Measurements from ENCODE around the gene NTM.

- TF ChIP-seq, protein P1, sequence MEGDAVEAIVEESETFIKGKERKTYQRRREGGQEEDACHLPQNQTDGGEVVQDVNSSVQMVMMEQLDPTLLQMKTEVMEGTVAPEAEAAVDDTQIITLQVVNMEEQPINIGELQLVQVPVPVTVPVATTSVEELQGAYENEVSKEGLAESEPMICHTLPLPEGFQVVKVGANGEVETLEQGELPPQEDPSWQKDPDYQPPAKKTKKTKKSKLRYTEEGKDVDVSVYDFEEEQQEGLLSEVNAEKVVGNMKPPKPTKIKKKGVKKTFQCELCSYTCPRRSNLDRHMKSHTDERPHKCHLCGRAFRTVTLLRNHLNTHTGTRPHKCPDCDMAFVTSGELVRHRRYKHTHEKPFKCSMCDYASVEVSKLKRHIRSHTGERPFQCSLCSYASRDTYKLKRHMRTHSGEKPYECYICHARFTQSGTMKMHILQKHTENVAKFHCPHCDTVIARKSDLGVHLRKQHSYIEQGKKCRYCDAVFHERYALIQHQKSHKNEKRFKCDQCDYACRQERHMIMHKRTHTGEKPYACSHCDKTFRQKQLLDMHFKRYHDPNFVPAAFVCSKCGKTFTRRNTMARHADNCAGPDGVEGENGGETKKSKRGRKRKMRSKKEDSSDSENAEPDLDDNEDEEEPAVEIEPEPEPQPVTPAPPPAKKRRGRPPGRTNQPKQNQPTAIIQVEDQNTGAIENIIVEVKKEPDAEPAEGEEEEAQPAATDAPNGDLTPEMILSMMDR (IDR thresholded peaks at IDR 0.05; ENCODE audit: low read depth, low read length, poor library complexity, severe bottlenecking) = no peak
- TF ChIP-seq EZH2phosphoT487 (IDR thresholded peaks at IDR 0.05; ENCODE audit: borderline replicate concordance, low read length) = no peak
Measured at GRCh38 chr11:131819865-131820264, 449.4 kb downstream of the NTM start.
